A673 (cell line): ENCODE data around the gene SERP2.

Experiments used
- CTCF ChIP-seq: fragments of 300-800, 200-600 bp; sonication (generic); conservative IDR thresholded peaks from 2 replicates; pipeline ENCODE4 v1.5.1; 2017; ENCODE audit warnings: low read depth, mild to moderate bottlenecking, antibody characterized with exemption, low read length, moderate library complexity, mixed read lengths
- EZH2 ChIP-seq: fragments of 200-600 bp; sonication (generic); IDR thresholded peaks from 2 replicates; pipeline ENCODE4 v1.6.1; 2017; ENCODE audit warnings: borderline replicate concordance, low read depth, mild to moderate bottlenecking, mixed read lengths, antibody characterized with exemption, low read length; ENCODE audit not compliant: poor library complexity, severe bottlenecking

DNA sequence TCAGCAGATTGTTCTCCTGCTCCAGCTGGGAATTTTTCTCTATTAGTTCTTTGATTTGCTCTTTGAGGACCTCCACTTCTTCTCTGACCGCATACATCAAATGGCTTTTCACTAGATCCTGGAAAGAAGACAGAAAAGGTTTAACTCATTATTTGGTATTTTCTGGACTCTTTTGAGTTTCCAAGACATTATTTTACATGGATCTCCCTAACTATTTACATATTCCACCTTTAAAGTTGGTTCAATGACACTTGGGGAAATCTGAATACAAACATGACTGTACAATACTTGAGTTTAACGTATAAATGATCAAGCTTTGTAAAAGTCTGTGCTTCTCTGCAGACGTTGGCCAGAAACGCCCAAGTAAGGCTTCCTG is 61.1 kb downstream of the SERP2 start:
- TF ChIP-seq CTCF: no peak
- TF ChIP-seq EZH2: no peak
